Prostate gland (tissue), 2 donors: ENCODE data around the gene TNFRSF11A. TPM values are rescaled to one million over a fixed set of nuclear protein-coding genes. Genes with fewer than 3 reads are reported as not detected.

Source experiments
- DNase-seq: peaks from one replicate; pipeline ENCODE4 v3.0.0-alpha.2; 2019; ENCODE audit warnings: low spot score
- H3K27ac ChIP-seq, 2 donors: fragments of 200-600 bp; sonication (generic); 2 replicates each; pipeline ENCODE4 v1.5.1; 2017 to 2019
- H3K27me3 ChIP-seq: fragments of 200-600 bp; sonication (generic); replicated peaks from 2 replicates; pipeline ENCODE4 v1.5.1; 2019; ENCODE audit not compliant: insufficient read depth
- H3K36me3 ChIP-seq, 2 donors: fragments of 200-600 bp; sonication (generic); 1 replicate in 1 of 2; 2 replicates in 1 of 2; pipeline versions ENCODE4 v1.5.1 to v1.8.1; 2017 to 2019
- H3K4me1 ChIP-seq: fragments of 200-600 bp; sonication (generic); replicated peaks from 2 replicates; pipeline ENCODE4 v1.5.1; 2019
- H3K4me3 ChIP-seq, 2 donors: fragments of 200-600 bp; sonication (generic); 2 replicates each; pipeline ENCODE4 v1.5.1; 2017 to 2019
- H3K9me3 ChIP-seq: fragments of 200-600 bp; sonication (generic); 2 replicates; pipeline ENCODE4 v1.5.1; 2017
- CTCF ChIP-seq, 4 experiments: fragments of 200-600 bp in 2 of 4; fragments of 450-650 bp in 2 of 4; sonication (generic) in 2 of 4; IDR thresholded peaks; 1 replicate in 3 of 4; 2 replicates in 1 of 4; pipeline ENCODE4 v1.5.1; 2016 to 2019; ENCODE audit warnings: antibody characterized with exemption in 4 of 4, mild to moderate bottlenecking in 2 of 4, moderate library complexity in 2 of 4
- POLR2A ChIP-seq: fragments of 450-650 bp; IDR thresholded peaks from one replicate; pipeline ENCODE4 v1.6.1; 2016; ENCODE audit warnings: antibody characterized with exemption, mild to moderate bottlenecking
- POLR2AphosphoS5 ChIP-seq: sonication (generic); formaldehyde crosslinking; IDR thresholded peaks from one replicate; pipeline ENCODE4 v1.6.1; 2017; ENCODE audit warnings: antibody characterized with exemption
- WGBS: methylation state at CpG from one replicate; pipeline ENCODE4 v1.1.5; 2018; 5-methylcytosine and 5-hydroxymethylcytosine counted together
- intact Hi-C: fragments of 100-400 bp; cut with DNase I; formaldehyde crosslinking; loops from one replicate; pipeline ENCODE4 v1.14.2; 2022
- total RNA-seq, 2 donors: library from RNA; depleted of rRNA; stranded (reverse); fragments of >200 nt; gene quantifications; one replicate each; pipeline ENCODE4 v1.1.0, GENCODE V29; 2016

TNFRSF11A gene
- total RNA-seq, 2 donors from 2014 or later = 6.1 to 10.2 TPM

GRCh38 chr18:62347089-62347506 lies 22.0 kb downstream of the TNFRSF11A start:
- no peaks in the 10 kb centered on the region for H3K4me1 ChIP-seq
- no peaks in the 10 kb centered on the region for H3K9me3 ChIP-seq
- H3K4me3 ChIP-seq = no peak overlapping the region
- intact Hi-C loops = no loop called here
- H3K27me3 ChIP-seq = no peaks in the 10 kb centered on the region
- WGBS = 64% methylated on average over 6 of the region's 6 CpGs
- H3K27ac ChIP-seq = no peak overlapping the region
- TF ChIP-seq POLR2AphosphoS5 (no peak), CTCF (IDR thresholded peaks at IDR 0.05) (no peak), POLR2A (no peak)
- H3K36me3 ChIP-seq = no peaks in the 10 kb centered on the region
- no peak for DNase-seq

GRCh38 chr18:62348474-62348873 lies 23.4 kb downstream of the TNFRSF11A start:
- 79% methylated on average over 4 of the region's 4 CpGs for WGBS
- H3K27me3 ChIP-seq = no peaks in the 10 kb centered on the region
- TF ChIP-seq POLR2AphosphoS5 = no peak
- no peak for TF ChIP-seq CTCF (IDR thresholded peaks at IDR 0.05)
- no peak for TF ChIP-seq POLR2A
- H3K4me3 ChIP-seq = no peak overlapping the region
- H3K27ac ChIP-seq = no peak overlapping the region
- no peaks in the 10 kb centered on the region for H3K36me3 ChIP-seq
- H3K9me3 ChIP-seq = no peaks in the 10 kb centered on the region
- no peaks in the 10 kb centered on the region for H3K4me1 ChIP-seq
- no peak for DNase-seq
- intact Hi-C loops = no loop called here

GRCh38 chr18:62353170-62353569 lies 28.1 kb downstream of the TNFRSF11A start:
- WGBS = 69% methylated on average over 7 of the region's 7 CpGs
- intact Hi-C loops = no loop called here
- H3K9me3 ChIP-seq = no peaks in the 10 kb centered on the region
- H3K4me1 ChIP-seq = no peaks in the 10 kb centered on the region
- TF ChIP-seq POLR2AphosphoS5 (no peak), POLR2A (no peak), CTCF (IDR thresholded peaks at IDR 0.05) (no peak)
- H3K27me3 ChIP-seq = no peaks in the 10 kb centered on the region
- DNase-seq = no peak
- H3K36me3 ChIP-seq = no peaks in the 10 kb centered on the region
- no peak overlapping the region for H3K27ac ChIP-seq
- no peak overlapping the region for H3K4me3 ChIP-seq

- no peaks in the 10 kb centered on the region for H3K27me3 ChIP-seq
- H3K4me1 ChIP-seq = no peaks in the 10 kb centered on the region
- 91% methylated on average over 29 of the region's 29 CpGs for WGBS
- H3K27ac ChIP-seq = no peak overlapping the region
- intact Hi-C loops = no loop called here
- H3K4me3 ChIP-seq = no peak overlapping the region
- H3K36me3 ChIP-seq = no peaks in the 10 kb centered on the region
- no peak for TF ChIP-seq POLR2A
- DNase-seq = no peak
- no peaks in the 10 kb centered on the region for H3K9me3 ChIP-seq
These were observed 29.0 kb downstream of the TNFRSF11A start for GRCh38 chr18:62354151-62354550.

GRCh38 chr18:62357079-62357719 lies 32.1 kb downstream of the TNFRSF11A start:
- TF ChIP-seq POLR2A (no peak), CTCF (IDR thresholded peaks at IDR 0.05) (no peak), POLR2AphosphoS5 (no peak)
- WGBS = 69% methylated on average over 5 of the region's 5 CpGs
- intact Hi-C loops = no loop called here

More at GRCh38 chr18:62357079-62357719, 32.1 kb downstream of the TNFRSF11A start:
- H3K9me3 ChIP-seq = no peaks in the 10 kb centered on the region
- no peaks in the 10 kb centered on the region for H3K36me3 ChIP-seq
- H3K4me1 ChIP-seq = no peaks in the 10 kb centered on the region
- H3K27me3 ChIP-seq = no peaks in the 10 kb centered on the region
- no peak for DNase-seq
- no peak overlapping the region for H3K27ac ChIP-seq
- no peak overlapping the region for H3K4me3 ChIP-seq
